GM19240 (cell line): ENCODE results near the gene METTL22.
A peak's percentile ranks its signal among the peaks of the same experiment; 100 is the strongest.
"Not testable (repeated sequence)": the region's sequence is repeated elsewhere in the genome, so short reads cannot be mapped to it uniquely, and the experiment has no call there.

Source experiments
- DNase-seq: peaks from one replicate; pipeline ENCODE4 v3.0.0; 2011; ENCODE audit warnings: low spot score; ENCODE audit not compliant: insufficient read length

METTL22 gene

GRCh38 chr16:8631818-8632465, 10.4 kb downstream of the METTL22 start:
- DNase-seq = no peak

GRCh38 chr16:8632675-8633182, 11.2 kb downstream of the METTL22 start:
- no peak for DNase-seq

- DNase-seq = no peak
Observed at GRCh38 chr16:8634991-8635736, 13.7 kb downstream of the METTL22 start.

GRCh38 chr16:8639694-8640093, 18.2 kb downstream of the METTL22 start:
- no peak for DNase-seq

GRCh38 chr16:8641671-8642070, 20.2 kb downstream of the METTL22 start:
- DNase-seq = no peak

GRCh38 chr16:8642146-8642545, 20.6 kb downstream of the METTL22 start:
- no peak for DNase-seq

- DNase-seq = no peak
Observed at GRCh38 chr16:8644211-8645140, 23.0 kb downstream of the METTL22 start.

GRCh38 chr16:8645141-8645521, 23.6 kb downstream of the METTL22 start:
- DNase-seq = no peak

- no peak for DNase-seq
Observed at GRCh38 chr16:8645831-8646230, 24.3 kb downstream of the METTL22 start.

GRCh38 chr16:8646326-8647053, 25.0 kb downstream of the METTL22 start:
- no peak for DNase-seq

DNA sequence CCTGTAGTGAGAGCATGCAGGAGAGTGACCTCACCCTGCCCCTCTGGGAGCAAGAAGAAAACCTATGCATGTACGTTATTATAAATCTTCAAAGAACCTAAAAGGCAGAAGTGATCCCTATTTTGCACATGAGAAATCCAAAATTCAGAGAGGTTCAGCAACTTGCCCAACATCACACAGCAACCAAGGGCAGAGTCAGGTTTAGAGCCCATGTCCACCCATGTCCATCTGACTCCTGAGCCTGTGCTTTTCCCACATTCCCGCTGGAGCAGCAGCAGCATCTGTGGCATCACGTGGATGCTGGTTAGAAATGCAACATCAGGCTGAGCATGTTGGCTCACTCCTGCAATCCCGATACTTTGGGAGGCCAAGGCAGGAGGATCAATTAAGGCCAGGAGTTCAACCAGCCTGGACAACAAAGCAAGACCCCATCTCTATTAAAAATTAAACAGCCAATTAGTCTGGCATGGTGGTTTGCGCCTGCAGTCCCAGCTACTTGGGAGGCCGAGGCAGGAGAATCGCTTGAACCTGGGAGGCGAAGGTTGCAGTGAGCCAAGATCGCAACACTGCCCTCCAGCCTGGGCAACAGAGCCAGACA, 26.3 kb downstream of the METTL22 start:
- no peak for DNase-seq

DNA sequence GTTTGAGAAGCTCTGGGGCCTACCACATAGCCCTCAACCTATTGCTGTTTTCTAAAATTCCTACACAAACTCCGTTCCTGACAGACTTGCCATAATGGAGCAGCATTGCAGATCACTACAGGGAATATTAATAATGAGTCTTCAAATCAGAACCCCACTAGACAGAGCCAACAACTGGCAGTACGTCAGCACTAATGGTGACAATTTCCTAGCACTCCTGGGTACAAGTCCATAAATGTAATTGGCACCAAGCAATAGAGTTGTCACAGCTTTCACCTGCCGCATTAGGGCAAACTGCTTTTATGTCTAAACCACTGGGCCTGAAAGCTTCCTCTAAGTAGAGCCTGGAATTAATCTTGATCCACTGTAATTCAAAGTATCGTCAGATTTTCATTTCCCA, 27.4 kb downstream of the METTL22 start:
- DNase-seq = no peak

- DNase-seq = no peak
Observed at GRCh38 chr16:8649829-8650554, 28.5 kb downstream of the METTL22 start.

DNA sequence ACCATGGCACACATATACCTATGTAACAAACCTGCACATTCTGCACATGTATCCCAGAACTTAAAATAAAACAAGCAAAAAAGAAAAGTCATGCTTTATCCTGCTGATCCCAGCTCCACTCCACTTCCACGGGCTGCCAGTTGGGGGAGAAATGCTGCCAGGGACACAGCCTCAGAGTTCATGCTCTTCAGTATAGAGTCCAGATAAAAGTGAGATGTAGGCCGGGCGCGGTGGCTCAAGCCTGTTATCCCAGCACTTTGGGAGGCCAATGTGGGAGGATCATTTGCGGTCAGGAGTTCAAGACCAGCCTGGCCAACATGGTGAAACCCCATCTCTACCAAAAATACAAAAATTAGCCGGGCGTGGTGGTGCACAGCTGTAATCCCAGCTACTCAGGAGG, 30.5 kb downstream of the METTL22 start:
- DNase-seq = not testable (repeated sequence)

DNA sequence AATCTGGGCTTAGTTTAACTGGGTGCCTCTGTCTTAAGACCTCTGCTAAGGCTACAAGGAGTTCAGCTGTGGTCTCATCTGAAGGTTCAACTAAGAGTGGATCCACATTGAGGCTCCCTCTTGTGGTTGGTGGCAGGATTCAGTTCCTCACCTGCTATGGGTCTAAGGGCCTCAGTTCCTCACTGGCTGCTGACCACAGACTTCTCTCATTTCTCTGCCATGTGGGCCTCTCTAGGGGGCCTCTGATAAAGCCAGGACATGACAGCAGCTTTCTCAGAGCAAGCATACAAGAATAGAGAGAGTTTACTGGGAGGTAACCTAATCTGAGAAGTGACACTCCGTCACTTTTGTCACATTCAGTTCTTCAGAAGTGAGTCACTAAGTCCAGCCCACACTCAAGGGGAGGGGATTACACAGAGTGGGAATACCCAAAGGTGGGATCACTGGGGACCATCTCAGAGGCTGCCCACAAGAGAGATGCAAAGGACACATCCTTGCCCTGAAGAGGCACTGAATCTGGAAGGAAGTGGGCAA, 33.8 kb downstream of the METTL22 start:
- peak; percentile 37 for DNase-seq

- DNase-seq = no peak
Observed at GRCh38 chr16:8656376-8656775, 34.9 kb downstream of the METTL22 start.

DNA sequence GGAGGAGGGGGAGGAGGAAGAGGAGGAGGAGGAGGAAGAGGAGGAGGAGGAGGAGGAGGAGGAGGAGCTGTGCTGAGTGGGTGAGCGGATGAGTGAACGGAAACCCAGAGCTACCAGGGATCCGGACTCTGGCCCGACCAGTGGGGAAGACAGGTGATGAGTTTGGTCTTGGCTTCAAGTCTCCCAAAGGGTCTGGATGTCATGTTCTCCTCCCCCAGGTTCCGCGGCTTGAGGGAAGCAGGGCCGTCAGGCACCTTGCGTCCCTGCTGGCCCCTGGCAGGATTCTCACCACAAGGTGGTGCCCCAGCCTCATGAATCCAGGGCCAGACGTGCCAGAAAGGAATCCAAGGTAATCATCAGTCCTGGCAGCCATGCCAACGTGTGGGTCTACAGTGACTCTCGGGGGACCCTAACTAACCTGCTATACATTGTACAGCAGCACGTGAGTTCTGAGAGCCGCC, 39.4 kb downstream of the METTL22 start:
- DNase-seq = no peak

GRCh38 chr16:8661703-8662102, 40.2 kb downstream of the METTL22 start:
- DNase-seq = no peak

- DNase-seq = no peak
Observed at GRCh38 chr16:8663192-8664089, 41.9 kb downstream of the METTL22 start.
